ENCODE data around the gene NUBP1.

GRCh38 chr16:10754941-10755340, 11.3 kb downstream of the NUBP1 start:
- TF ChIP-seq, protein P1, sequence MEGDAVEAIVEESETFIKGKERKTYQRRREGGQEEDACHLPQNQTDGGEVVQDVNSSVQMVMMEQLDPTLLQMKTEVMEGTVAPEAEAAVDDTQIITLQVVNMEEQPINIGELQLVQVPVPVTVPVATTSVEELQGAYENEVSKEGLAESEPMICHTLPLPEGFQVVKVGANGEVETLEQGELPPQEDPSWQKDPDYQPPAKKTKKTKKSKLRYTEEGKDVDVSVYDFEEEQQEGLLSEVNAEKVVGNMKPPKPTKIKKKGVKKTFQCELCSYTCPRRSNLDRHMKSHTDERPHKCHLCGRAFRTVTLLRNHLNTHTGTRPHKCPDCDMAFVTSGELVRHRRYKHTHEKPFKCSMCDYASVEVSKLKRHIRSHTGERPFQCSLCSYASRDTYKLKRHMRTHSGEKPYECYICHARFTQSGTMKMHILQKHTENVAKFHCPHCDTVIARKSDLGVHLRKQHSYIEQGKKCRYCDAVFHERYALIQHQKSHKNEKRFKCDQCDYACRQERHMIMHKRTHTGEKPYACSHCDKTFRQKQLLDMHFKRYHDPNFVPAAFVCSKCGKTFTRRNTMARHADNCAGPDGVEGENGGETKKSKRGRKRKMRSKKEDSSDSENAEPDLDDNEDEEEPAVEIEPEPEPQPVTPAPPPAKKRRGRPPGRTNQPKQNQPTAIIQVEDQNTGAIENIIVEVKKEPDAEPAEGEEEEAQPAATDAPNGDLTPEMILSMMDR (IDR thresholded peaks at IDR 0.05 in 2 of 3, conservative IDR thresholded peaks at IDR 0.05 in 1 of 3; ENCODE audit: insufficient read depth in 2 of 3, low read depth in 1 of 3, low read length in 3 of 3): no peak
- TF ChIP-seq TBP (optimal IDR thresholded peaks at IDR 0.05; ENCODE audit: low read depth, low read length): no peak
- no peak for TF ChIP-seq RNF2 (IDR thresholded peaks at IDR 0.05)

All from K562 (cell line).